Vagina (tissue), 2 donors: Measurements from ENCODE around the gene UFM1. TPM values are rescaled to one million over a fixed set of nuclear protein-coding genes. Genes with fewer than 3 reads are reported as not detected.

Experiments
- DNase-seq, 2 donors: peaks; one replicate each; pipeline ENCODE4 v3.0.0-alpha.2; 2017; ENCODE audit errors: extremely low spot score in 2 of 2
- H3K27ac ChIP-seq: fragments of 200-600 bp; sonication (generic); one replicate; pipeline ENCODE4 v1.5.1; 2019
- H3K27me3 ChIP-seq: fragments of 200-600 bp; sonication (generic); one replicate; pipeline ENCODE4 v1.5.1; 2019
- H3K36me3 ChIP-seq, 2 donors: fragments of 200-600 bp; sonication (generic); one replicate each; pipeline ENCODE4 v1.5.1; 2017 to 2019
- H3K4me1 ChIP-seq: fragments of 200-600 bp; sonication (generic); one replicate; pipeline ENCODE4 v1.5.1; 2019
- H3K4me3 ChIP-seq, 2 donors: fragments of 200-600 bp; sonication (generic); 1 replicate in 1 of 2; 2 replicates in 1 of 2; pipeline ENCODE4 v1.5.1; 2016 to 2019
- H3K9me3 ChIP-seq: fragments of 200-600 bp; sonication (generic); one replicate; pipeline ENCODE4 v1.5.1; 2019
- POLR2A ChIP-seq, 2 donors: fragments of 450-650 bp; IDR thresholded peaks; one replicate each; pipeline ENCODE4 v1.6.1; 2017; ENCODE audit warnings: antibody characterized with exemption in 2 of 2, mild to moderate bottlenecking in 2 of 2, moderate library complexity in 2 of 2
- POLR2AphosphoS5 ChIP-seq, 2 donors: sonication (generic); formaldehyde crosslinking; IDR thresholded peaks; one replicate each; pipeline ENCODE4 v1.9.0; 2017; ENCODE audit warnings: antibody characterized with exemption in 2 of 2, mild to moderate bottlenecking in 2 of 2, low read depth in 1 of 2; ENCODE audit not compliant: insufficient read depth in 1 of 2
- intact Hi-C: fragments of 100-400 bp; cut with DNase I; formaldehyde crosslinking; loops from one replicate; pipeline ENCODE4 v1.15.1; 2023
- total RNA-seq: library from RNA; depleted of rRNA; stranded (reverse); fragments of >200 nt; gene quantifications from one replicate; pipeline ENCODE4 v1.2.3, GENCODE V29; 2016
- TF ChIP-seq, protein P1 (sequence below), 3 experiments: fragments of 450-650 bp in 2 of 3; fragments of 200-600 bp in 1 of 3; sonication (generic) in 1 of 3; IDR thresholded peaks; one replicate each; pipeline ENCODE4 v1.5.1; 2017 to 2019; ENCODE audit warnings: antibody characterized with exemption in 3 of 3, mild to moderate bottlenecking in 2 of 3, moderate library complexity in 2 of 3

The UFM1 gene
- total RNA-seq, 1 donor from 2014 or later: 54.5 TPM

DNA sequence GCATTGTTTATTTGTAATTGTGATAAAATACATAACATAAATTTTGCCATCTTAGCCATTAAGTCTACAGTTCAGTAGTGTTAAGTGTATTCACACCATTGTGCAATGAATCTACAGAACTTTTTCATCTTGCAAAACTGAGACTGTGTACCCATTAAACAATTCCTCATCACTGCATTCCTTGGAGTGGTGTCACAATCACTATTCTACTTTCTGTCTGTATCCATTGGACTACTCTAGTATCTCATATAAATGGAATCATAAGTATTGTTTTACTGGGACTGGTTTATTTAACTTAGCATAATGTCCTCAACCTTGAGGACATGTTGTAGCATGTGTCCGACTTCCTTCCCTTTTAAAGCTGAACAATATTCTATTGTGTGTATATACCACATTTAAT, 36.8 kb downstream of the UFM1 start:
- Histone ChIP-seq H3K4me1 (no peaks in the 10 kb centered on the region), H3K27me3 (no peaks in the 10 kb centered on the region), H3K4me3 (no peak overlapping the region), H3K27ac (no peak overlapping the region), H3K9me3 (no peaks in the 10 kb centered on the region), H3K36me3 (no peaks in the 10 kb centered on the region)
- intact Hi-C loops: no loop called here
- TF ChIP-seq, protein P1, sequence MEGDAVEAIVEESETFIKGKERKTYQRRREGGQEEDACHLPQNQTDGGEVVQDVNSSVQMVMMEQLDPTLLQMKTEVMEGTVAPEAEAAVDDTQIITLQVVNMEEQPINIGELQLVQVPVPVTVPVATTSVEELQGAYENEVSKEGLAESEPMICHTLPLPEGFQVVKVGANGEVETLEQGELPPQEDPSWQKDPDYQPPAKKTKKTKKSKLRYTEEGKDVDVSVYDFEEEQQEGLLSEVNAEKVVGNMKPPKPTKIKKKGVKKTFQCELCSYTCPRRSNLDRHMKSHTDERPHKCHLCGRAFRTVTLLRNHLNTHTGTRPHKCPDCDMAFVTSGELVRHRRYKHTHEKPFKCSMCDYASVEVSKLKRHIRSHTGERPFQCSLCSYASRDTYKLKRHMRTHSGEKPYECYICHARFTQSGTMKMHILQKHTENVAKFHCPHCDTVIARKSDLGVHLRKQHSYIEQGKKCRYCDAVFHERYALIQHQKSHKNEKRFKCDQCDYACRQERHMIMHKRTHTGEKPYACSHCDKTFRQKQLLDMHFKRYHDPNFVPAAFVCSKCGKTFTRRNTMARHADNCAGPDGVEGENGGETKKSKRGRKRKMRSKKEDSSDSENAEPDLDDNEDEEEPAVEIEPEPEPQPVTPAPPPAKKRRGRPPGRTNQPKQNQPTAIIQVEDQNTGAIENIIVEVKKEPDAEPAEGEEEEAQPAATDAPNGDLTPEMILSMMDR (IDR thresholded peaks at IDR 0.05): no peak
- TF ChIP-seq POLR2AphosphoS5 (IDR thresholded peaks at IDR 0.05; ENCODE audit: insufficient read depth in 1 of 2, low read depth in 1 of 2): no peak
- no peak for TF ChIP-seq POLR2A (IDR thresholded peaks at IDR 0.05)
- DNase-seq: no peak

- H3K4me1 ChIP-seq: no peaks in the 10 kb centered on the region
- intact Hi-C loops: no loop called here
- H3K9me3 ChIP-seq: no peaks in the 10 kb centered on the region
- no peaks in the 10 kb centered on the region for H3K27me3 ChIP-seq
- no peak for DNase-seq
- H3K4me3 ChIP-seq: no peak overlapping the region
- H3K27ac ChIP-seq: no peak overlapping the region
- TF ChIP-seq POLR2A (IDR thresholded peaks at IDR 0.05) (no peak), POLR2AphosphoS5 (IDR thresholded peaks at IDR 0.05; ENCODE audit: insufficient read depth in 1 of 2, low read depth in 1 of 2) (no peak)
- TF ChIP-seq, protein P1 (IDR thresholded peaks at IDR 0.05): no peak
- no peaks in the 10 kb centered on the region for H3K36me3 ChIP-seq
These were observed 41.7 kb downstream of the UFM1 start for GRCh38 chr13:38391341-38391740.

DNA sequence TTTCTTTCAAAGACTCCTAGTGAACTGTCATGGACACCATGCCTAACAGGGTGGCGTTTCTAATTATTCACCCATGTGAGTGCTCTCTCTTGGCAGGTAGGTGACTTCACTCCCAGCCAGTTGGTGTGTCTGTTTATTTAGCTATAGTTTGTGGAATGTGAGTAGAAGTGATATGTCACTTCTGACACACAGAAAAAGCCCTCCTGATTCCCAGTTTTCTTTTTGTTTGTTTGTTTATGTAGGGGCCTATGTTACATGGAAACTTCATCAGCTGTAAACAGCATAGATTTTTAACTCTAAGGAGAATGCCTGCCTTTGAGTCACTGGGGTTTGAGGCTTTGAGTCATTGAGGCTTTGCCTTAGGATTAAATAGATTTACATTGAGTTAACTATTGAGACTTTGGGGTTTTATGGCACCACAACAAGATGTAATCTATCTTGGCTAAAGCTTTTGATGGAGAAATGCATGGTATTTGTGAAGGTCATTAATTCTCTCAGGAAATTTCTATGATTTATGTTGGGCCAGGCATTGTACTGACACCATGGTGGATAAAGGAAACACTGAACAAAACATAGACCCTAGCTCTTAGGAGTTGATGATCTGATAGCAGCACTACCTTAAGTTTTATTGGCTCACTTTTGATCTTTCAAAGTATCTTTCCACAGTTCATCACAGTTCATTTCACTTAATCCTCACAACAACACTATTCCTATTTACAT, 45.3 kb downstream of the UFM1 start:
- Histone ChIP-seq H3K4me3 (no peak overlapping the region), H3K4me1 (no peaks in the 10 kb centered on the region), H3K27ac (no peak overlapping the region), H3K9me3 (no peaks in the 10 kb centered on the region), H3K27me3 (no peaks in the 10 kb centered on the region), H3K36me3 (no peaks in the 10 kb centered on the region)
- TF ChIP-seq POLR2AphosphoS5 (IDR thresholded peaks at IDR 0.05; ENCODE audit: insufficient read depth in 1 of 2, low read depth in 1 of 2) (no peak), POLR2A (IDR thresholded peaks at IDR 0.05) (no peak)
- TF ChIP-seq, protein P1 (IDR thresholded peaks at IDR 0.05): no peak
- intact Hi-C loops: no loop called here
- no peak for DNase-seq

DNA sequence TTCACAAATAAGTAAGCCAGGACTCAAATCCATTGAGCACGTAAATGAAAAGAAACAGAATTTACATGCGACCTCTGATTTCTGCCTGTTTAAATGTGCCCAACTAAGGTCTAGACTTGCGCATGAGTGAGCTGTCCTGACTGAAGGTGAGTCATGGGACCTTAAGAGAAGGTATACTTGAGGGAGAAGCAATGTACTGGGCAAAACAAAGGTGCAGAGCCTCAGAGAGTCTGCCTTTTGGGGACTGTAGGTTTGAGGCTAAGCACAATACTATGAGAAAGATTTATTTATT, 45.8 kb downstream of the UFM1 start:
- no peak for TF ChIP-seq POLR2A (IDR thresholded peaks at IDR 0.05)
- no peak for TF ChIP-seq POLR2AphosphoS5 (IDR thresholded peaks at IDR 0.05; ENCODE audit: insufficient read depth in 1 of 2, low read depth in 1 of 2)
- TF ChIP-seq, protein P1 (IDR thresholded peaks at IDR 0.05): no peak

GRCh38 chr13:38398711-38399493, 49.3 kb downstream of the UFM1 start:
- Histone ChIP-seq H3K4me1 (no peaks in the 10 kb centered on the region), H3K4me3 (no peak overlapping the region), H3K27me3 (no peaks in the 10 kb centered on the region), H3K36me3 (no peaks in the 10 kb centered on the region), H3K9me3 (no peaks in the 10 kb centered on the region), H3K27ac (no peak overlapping the region)
- intact Hi-C loops: no loop called here
- DNase-seq: no peak
- TF ChIP-seq POLR2A (IDR thresholded peaks at IDR 0.05) (no peak), POLR2AphosphoS5 (IDR thresholded peaks at IDR 0.05; ENCODE audit: insufficient read depth in 1 of 2, low read depth in 1 of 2) (no peak)
- TF ChIP-seq, protein P1 (IDR thresholded peaks at IDR 0.05): no peak

More for the DNA sequence above, 45.8 kb downstream of the UFM1 start:
- Histone ChIP-seq H3K27me3 (no peaks in the 10 kb centered on the region), H3K4me3 (no peak overlapping the region), H3K36me3 (no peaks in the 10 kb centered on the region), H3K27ac (no peak overlapping the region), H3K9me3 (no peaks in the 10 kb centered on the region), H3K4me1 (no peaks in the 10 kb centered on the region)
- DNase-seq: no peak
- intact Hi-C loops: no loop called here
